SK-N-MC (cell line): Measurements from ENCODE around the gene UGGT1.

Experiments used
- EZH2 ChIP-seq: fragments of 200-600 bp; sonication (generic); IDR thresholded peaks from one replicate; pipeline ENCODE4 v1.6.1; 2017; ENCODE audit warnings: antibody characterized with exemption
- FOXP2 ChIP-seq: optimal IDR thresholded peaks from 2 replicates; pipeline ENCODE3; 2011; ENCODE audit warnings: mild to moderate bottlenecking, moderate library complexity; ENCODE audit not compliant: insufficient read depth; ENCODE audit errors: extremely low read length, control extremely low read depth
- POLR2AphosphoS5 ChIP-seq: IDR thresholded peaks from 2 replicates; pipeline ENCODE4 v1.6.1; 2012; ENCODE audit warnings: mild to moderate bottlenecking, low read depth, low read length, borderline replicate concordance

GRCh38 chr2:128214866-128215460, 124.0 kb downstream of the UGGT1 start:
- TF ChIP-seq EZH2 (no peak), POLR2AphosphoS5 (no peak), FOXP2 (no peak)
